Transverse colon (tissue), 4 donors: ENCODE data around the gene LRRC4. TPM values are rescaled to one million over a fixed set of nuclear protein-coding genes. Genes with fewer than 3 reads are reported as not detected.

Source experiments
- DNase-seq: peaks from one replicate; pipeline ENCODE4 v3.0.0-alpha.2; 2019
- H3K27ac ChIP-seq, 4 donors: fragments of 200-600 bp; sonication (generic); 2 replicates each; pipeline ENCODE4 v1.5.1; 2016 to 2018; ENCODE audit warnings: inconsistent platforms in 4 of 4
- H3K27me3 ChIP-seq: fragments of 200-600 bp; sonication (generic); 2 replicates; pipeline ENCODE4 v1.5.1; 2017; ENCODE audit warnings: inconsistent platforms
- H3K36me3 ChIP-seq, 4 donors: fragments of 200-600 bp; sonication (generic); 2 replicates each; pipeline ENCODE4 v1.5.1; 2017 to 2019; ENCODE audit warnings: inconsistent platforms in 4 of 4
- H3K4me1 ChIP-seq, 4 donors: fragments of 200-600 bp; sonication (generic); 2 replicates each; pipeline ENCODE4 v1.5.1; 2017 to 2020; ENCODE audit warnings: inconsistent platforms in 4 of 4
- H3K4me3 ChIP-seq, 4 donors: fragments of 200-600 bp; sonication (generic); 1 replicate in 1 of 4; 2 replicates in 3 of 4; pipeline versions ENCODE4 v1.5.1 to v1.6.1; 2017 to 2019; ENCODE audit warnings: inconsistent platforms in 4 of 4
- H3K9me3 ChIP-seq, 2 donors: fragments of 200-600 bp; sonication (generic); 2 replicates each; pipeline ENCODE4 v1.5.1; 2017 to 2019; ENCODE audit warnings: inconsistent platforms in 2 of 2
- CTCF ChIP-seq, 5 experiments: fragments of 200-600 bp in 3 of 5; fragments of 450-650 bp in 2 of 5; sonication (generic) in 3 of 5; IDR thresholded peaks; 1 replicate in 2 of 5; 2 replicates in 3 of 5; pipeline ENCODE4 v1.5.1; 2016 to 2017; ENCODE audit warnings: antibody characterized with exemption in 5 of 5, inconsistent platforms in 3 of 5, mild to moderate bottlenecking in 2 of 5, moderate library complexity in 1 of 5
- EP300 ChIP-seq: sonication (generic); formaldehyde crosslinking; IDR thresholded peaks from one replicate; pipeline ENCODE4 v1.6.1; 2017; ENCODE audit warnings: antibody characterized with exemption, low read depth
- POLR2A ChIP-seq: fragments of 450-650 bp; IDR thresholded peaks from one replicate; pipeline ENCODE4 v1.6.1; 2016; ENCODE audit warnings: antibody characterized with exemption, mild to moderate bottlenecking, moderate library complexity
- POLR2AphosphoS5 ChIP-seq, 3 donors: sonication (generic); formaldehyde crosslinking; IDR thresholded peaks; one replicate each; pipeline ENCODE4 v1.6.1; 2016; ENCODE audit warnings: antibody characterized with exemption in 3 of 3
- WGBS, 2 donors: methylation state at CpG; one replicate each; pipeline ENCODE4 v1.1.5; 2018; ENCODE audit warnings: low coverage in 1 of 2; 5-methylcytosine and 5-hydroxymethylcytosine counted together
- in situ Hi-C, 4 donors: fragments of 200-750 bp; cut with MboI; loops; one replicate each; pipeline versions ENCODE4 v1.15.0 to v1.15.1; 2017; ENCODE audit warnings: low sequenced_read_pairs in 3 of 4, low pct_ligation_motif_present in 1 of 4, low pct_unique_long_range_greater_than_20kb in 1 of 4
- intact Hi-C: fragments of 100-400 bp; cut with DNase I; formaldehyde crosslinking; loops from one replicate; pipeline ENCODE4 v1.15.1; 2023; ENCODE audit warnings: low total_unique reads
- total RNA-seq, 4 donors: library from RNA; depleted of rRNA; stranded (reverse); fragments of >200 nt; gene quantifications; one replicate each; pipeline ENCODE4 v1.1.0, GENCODE V29; 2016

LRRC4 gene
- total RNA-seq, 4 donors from 2014 or later: 0.20 to 1.2 (median 0.96) TPM

- H3K9me3 ChIP-seq: no peaks in the 10 kb centered on the region
- no peak overlapping the region for H3K27ac ChIP-seq
- intact Hi-C loops: no loop called here
- no peak overlapping the region for H3K4me3 ChIP-seq
- in situ Hi-C loops: no loop called here
- no peaks in the 10 kb centered on the region for H3K27me3 ChIP-seq
- no peaks in the 10 kb centered on the region for H3K4me1 ChIP-seq
- WGBS, 2 donors: 67 to 90% methylated on average over 2 to 8 of the region's 8 CpGs
- no peak for DNase-seq
- TF ChIP-seq POLR2A (no peak), EP300 (no peak), CTCF (IDR thresholded peaks at IDR 0.05) (no peak), POLR2AphosphoS5 (IDR thresholded peaks at IDR 0.05) (no peak)
- no peaks in the 10 kb centered on the region for H3K36me3 ChIP-seq
Observed at GRCh38 chr7:128069373-128070364, 38.4 kb upstream of the LRRC4 start.

GRCh38 chr7:128068785-128069184 lies 37.5 kb upstream of the LRRC4 start:
- in situ Hi-C loops (no loop called here), intact Hi-C loops (no loop called here)
- Histone ChIP-seq H3K4me1 (no peaks in the 10 kb centered on the region), H3K4me3 (no peak overlapping the region), H3K36me3 (no peaks in the 10 kb centered on the region), H3K9me3 (no peaks in the 10 kb centered on the region), H3K27ac (no peak overlapping the region), H3K27me3 (no peaks in the 10 kb centered on the region)
- 96% methylated on average over 8 of the region's 8 CpGs; no CpG with 5 or more reads in 1 of the 2 donors for WGBS, 2 donors
- DNase-seq: no peak
- TF ChIP-seq EP300 (no peak), POLR2A (no peak)

- no peak for TF ChIP-seq CTCF (IDR thresholded peaks at IDR 0.05)
- no peak for TF ChIP-seq POLR2A
- TF ChIP-seq EP300: no peak
- no peak for TF ChIP-seq POLR2AphosphoS5 (IDR thresholded peaks at IDR 0.05)
- Histone ChIP-seq H3K4me3 (no peak overlapping the region), H3K9me3 (no peaks in the 10 kb centered on the region), H3K27me3 (no peaks in the 10 kb centered on the region), H3K4me1 (no peaks in the 10 kb centered on the region), H3K27ac (no peak overlapping the region), H3K36me3 (no peaks in the 10 kb centered on the region)
- 81 to 84% methylated on average over 4 to 5 of the region's 5 CpGs for WGBS, 2 donors
- intact Hi-C loops (no loop called here), in situ Hi-C loops (no loop called here)
- no peak for DNase-seq
Observed at GRCh38 chr7:128067983-128068382, 36.7 kb upstream of the LRRC4 start.

- no peak for TF ChIP-seq CTCF (IDR thresholded peaks at IDR 0.05)
- no peak for TF ChIP-seq EP300
- no peak for TF ChIP-seq POLR2A
- no peak for TF ChIP-seq POLR2AphosphoS5 (IDR thresholded peaks at IDR 0.05)
- no peak for DNase-seq
- Histone ChIP-seq H3K4me1 (no peaks in the 10 kb centered on the region), H3K36me3 (no peaks in the 10 kb centered on the region), H3K9me3 (no peaks in the 10 kb centered on the region), H3K27me3 (no peaks in the 10 kb centered on the region), H3K4me3 (no peak overlapping the region), H3K27ac (no peak overlapping the region)
- intact Hi-C loops (no loop called here), in situ Hi-C loops (no loop called here)
- 84% methylated on average over 5 of the region's 5 CpGs; no CpG with 5 or more reads in 1 of the 2 donors for WGBS, 2 donors
Observed at GRCh38 chr7:128066858-128067257, 35.6 kb upstream of the LRRC4 start.
